GM12878 (cell line): ENCODE measurements around the gene ARHGEF17. TPM values are rescaled to one million over a fixed set of nuclear protein-coding genes. Genes with fewer than 3 reads are reported as not detected.

Source experiments
- ATAC-seq: fragments of 200-7000 bp; cut with Tn5 transposase; 3 replicates; pipeline ENCODE4 v1.9.1; 2020; ENCODE audit warnings: mild to moderate bottlenecking, moderate library complexity
- BruUV-seq: library from RNA; stranded (reverse); fragments of 400-500 nt; replicated peaks from 2 replicates; lab custom pipeline; 2021; lab: Mats Ljungman, UMichigan
- CTCF ChIA-PET: fragments of 300-600 bp; sonication (Branson Sonifier 250); formaldehyde crosslinking; extraction: SDS; loops from one replicate; lab custom pipeline; 2021; ENCODE audit warnings: inconsistent platforms; lab: Yijun Ruan, JAX
- POLR2A ChIA-PET: fragments of 350-600 bp; formaldehyde crosslinking; extraction: SDS; loops from one replicate; lab custom pipeline; 2021; ENCODE audit warnings: inconsistent platforms; lab: Charles Lee
- RAD21 ChIA-PET: fragments of 300-600 bp; sonication (Branson Sonifier 250); formaldehyde crosslinking; loops from one replicate; lab custom pipeline; 2023; ENCODE audit warnings: antibody characterized with exemption; ENCODE audit not compliant: unreplicated experiment; lab: Charles Lee
- SMC1A ChIA-PET: fragments of 300-600 bp; sonication (Branson Sonifier 250); formaldehyde crosslinking; loops from one replicate; lab custom pipeline; 2023; ENCODE audit not compliant: unreplicated experiment, uncharacterized antibody; lab: Charles Lee
- DNase-seq: peaks from one replicate; pipeline ENCODE4 v3.0.0-alpha.2; 2011; ENCODE audit warnings: low read depth, low spot score
- FAIRE-seq: peaks from 3 replicates; lab custom pipeline; 2011; peaks lifted over from hg19 to GRCh38; lab: Jason Lieb, UNC
- H2AFZ ChIP-seq: 2 replicates; pipeline ENCODE4 v1.6.0; 2011; ENCODE audit warnings: low read depth, low read length, control low read depth; ENCODE audit not compliant: control insufficient read depth
- H3K27ac ChIP-seq: 2 replicates; pipeline ENCODE4 v1.5.1; 2011; ENCODE audit warnings: control low read depth; ENCODE audit not compliant: control insufficient read depth, insufficient read depth
- H3K27me3 ChIP-seq, 2 experiments: replicated peaks in 1 of 2; 2 replicates each; pipeline versions ENCODE4 v1.6.0 to v1.6.1; 2011; ENCODE audit warnings: low read length in 1 of 2; ENCODE audit not compliant: control insufficient read depth in 2 of 2, insufficient read depth in 2 of 2
- H3K36me3 ChIP-seq, 2 experiments: 2 replicates each; pipeline ENCODE4 v1.5.1; 2011; ENCODE audit warnings: low read length in 1 of 2; ENCODE audit not compliant: control insufficient read depth in 2 of 2, insufficient read depth in 2 of 2
- H3K4me1 ChIP-seq: 2 replicates; pipeline ENCODE4 v1.6.1; 2011; ENCODE audit warnings: mild to moderate bottlenecking, low read length, moderate library complexity, mixed read lengths; ENCODE audit not compliant: control insufficient read depth, insufficient read depth
- H3K4me2 ChIP-seq: 2 replicates; pipeline ENCODE4 v1.6.0; 2011; ENCODE audit warnings: control low read depth; ENCODE audit not compliant: control insufficient read depth, insufficient read depth
- H3K4me3 ChIP-seq: fragments of 200-600 bp; sonication (generic); 2 replicates; pipeline ENCODE4 v1.5.1; 2016
- H3K79me2 ChIP-seq: 2 replicates; pipeline ENCODE4 v1.6.0; 2011; ENCODE audit warnings: low read length; ENCODE audit not compliant: control insufficient read depth, insufficient read depth
- H3K9ac ChIP-seq: 2 replicates; pipeline ENCODE4 v1.8.0; 2011; ENCODE audit warnings: low read length, control low read depth, mixed read lengths; ENCODE audit not compliant: control insufficient read depth, insufficient read depth
- H3K9me3 ChIP-seq: replicated peaks from 3 replicates; pipeline ENCODE4 v1.5.1; 2011; ENCODE audit warnings: mild to moderate bottlenecking, low read length; ENCODE audit not compliant: control insufficient read depth, insufficient read depth
- H4K20me1 ChIP-seq: 2 replicates; pipeline ENCODE4 v1.6.0; 2011; ENCODE audit not compliant: control insufficient read depth, insufficient read depth
- BCL11A ChIP-seq: IDR thresholded peaks from 2 replicates; pipeline ENCODE4 v1.6.1; 2011; ENCODE audit warnings: low read depth, low read length
- CBFB ChIP-seq: IDR thresholded peaks from 2 replicates; pipeline ENCODE4 v1.6.1; 2016; ENCODE audit warnings: antibody characterized with exemption, low read depth
- RELB ChIP-seq: fragments of 450-650 bp; IDR thresholded peaks from 2 replicates; pipeline ENCODE4 v1.6.1; 2017; ENCODE audit warnings: low read depth, mild to moderate bottlenecking, moderate library complexity
- TCF3 ChIP-seq: IDR thresholded peaks from 2 replicates; pipeline ENCODE4 v1.6.1; 2012; ENCODE audit warnings: low read depth, mild to moderate bottlenecking, low read length, borderline replicate concordance; ENCODE audit not compliant: insufficient read depth
- ZNF217 ChIP-seq: fragments of 450-650 bp; IDR thresholded peaks from 2 replicates; pipeline ENCODE4 v1.6.1; 2017; ENCODE audit warnings: antibody characterized with exemption, mild to moderate bottlenecking
- WGBS: methylation state at CpG from one replicate; pipeline ENCODE4 v1.1.6; 2016; ENCODE audit warnings: low lambda C conversion rate; ENCODE audit not compliant: insufficient replicate concordance, insufficient coverage; ENCODE audit errors: missing lambda C conversion rate; 5-methylcytosine and 5-hydroxymethylcytosine counted together
- in situ Hi-C: fragments of 300-500 bp; cut with MboI; formaldehyde crosslinking; loops from 9 replicates; pipeline ENCODE4 v1.14.3; 2018; ENCODE audit warnings: mixed read lengths
- intact Hi-C: fragments of 100-400 bp; cut with micrococcal nuclease; formaldehyde crosslinking; loops from one replicate; pipeline ENCODE4 v1.14.2; 2022; ENCODE audit not compliant: unreplicated experiment
- polyA plus RNA-seq, 11 experiments: library from polyadenylated mRNA; depleted of rRNA in 4 of 11; unstranded in 6 of 11; stranded (reverse) in 5 of 11; fragments of >200 nt; fragmentation: Nextera tagmentation in 4 of 11; fragmentation: Illumina TruSeq in 1 of 11; extraction: Ambion mirVana in 4 of 11; extraction: Trizol in 1 of 11; gene quantifications; 1 replicate in 1 of 11; 2 replicates in 10 of 11; pipeline versions ENCODE4 v1.2.1 to v1.2.3, GENCODE V29; 2011 to 2016; ENCODE audit warnings: inconsistent platforms in 2 of 11, missing spikeins in 2 of 11, low read depth in 1 of 11
- total RNA-seq, 4 experiments: library from RNA; depleted of rRNA in 3 of 4; stranded (reverse); fragments of >200 nt in 3 of 4; fragmentation: Illumina TruSeq in 1 of 4; extraction: Trizol in 1 of 4; gene quantifications; 2 replicates each; pipeline versions ENCODE4 v1.2.1 to v1.2.3, GENCODE V29; 2013 to 2021

The ARHGEF17 gene
- total and polyA plus RNA-seq, 10 of the 15 experiments (the other 5 are each of a cell fraction or from before 2014, with no cell fraction given): 0.15 to 11.0 (median 1.7) TPM

DNA sequence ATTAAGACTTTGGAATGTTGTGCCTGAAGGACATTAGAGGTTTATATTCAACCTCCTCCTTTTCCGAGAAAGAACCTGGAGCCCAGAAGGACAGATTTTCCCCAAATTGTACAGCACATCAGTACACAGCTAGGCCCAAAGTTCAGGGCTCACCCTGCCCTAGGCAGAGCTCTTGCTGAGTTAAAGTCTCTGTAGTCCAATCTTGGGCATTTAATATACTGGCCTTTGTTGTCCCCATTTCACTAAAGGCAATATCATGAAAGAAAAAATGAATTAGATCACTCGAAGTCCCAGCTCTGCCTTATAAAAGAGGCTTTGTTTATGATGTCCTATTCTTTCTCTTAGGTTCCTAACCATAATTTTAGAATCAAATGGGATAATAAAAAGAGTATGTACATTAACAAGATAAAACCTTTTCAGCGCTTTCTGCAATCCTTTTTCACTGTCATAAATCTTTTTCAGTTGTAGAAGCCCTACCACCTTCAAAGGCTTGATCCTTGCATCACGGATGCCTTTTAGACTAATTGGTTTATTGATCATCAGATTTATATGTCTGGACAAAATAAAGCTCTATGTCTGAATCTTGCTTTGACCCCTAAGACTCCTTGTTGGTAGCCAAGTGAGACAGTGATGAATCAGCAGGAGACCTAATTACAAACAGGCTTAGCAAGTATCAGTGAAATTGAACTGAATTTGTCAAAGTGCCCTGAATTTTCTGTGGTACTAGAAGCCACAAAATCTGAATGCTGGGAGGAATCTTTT lies 108.0 kb downstream of the ARHGEF17 start:
- TF ChIP-seq ZNF217: no peak
- no peak for TF ChIP-seq RELB
- TF ChIP-seq CBFB: no peak
- no peak for TF ChIP-seq BCL11A
- TF ChIP-seq TCF3: no peak
- Histone ChIP-seq H4K20me1 (no peaks in the 10 kb centered on the region), H3K4me3 (no peak overlapping the region), H3K9me3 (no peaks in the 10 kb centered on the region), H2AFZ (no peak overlapping the region), H3K4me2 (no peak overlapping the region), H3K27me3 (no peaks in the 10 kb centered on the region), H3K9ac (no peak overlapping the region), H3K79me2 (no peaks in the 10 kb centered on the region), H3K27ac (no peak overlapping the region; the same call in 1 of the 2 replicates), H3K36me3 (peaks cover 0 to 4% of the 10 kb centered on the region in 2 experiments; a peak in 2 of 4 replicates), H3K4me1 (peaks cover 9% of the 10 kb centered on the region; the same call in 1 of the 2 replicates)
- DNase-seq (no peak), FAIRE-seq (no peak), ATAC-seq (no peak)
- no TSS peak for BruUV-seq
- SMC1A ChIA-PET: interaction anchor here (1.1 to 2.6 kb wide), 13 partner anchors 7 to 231 kb away, joined by 3 to 17 read pairs (median 7); no protein-coding TSS in a partner anchor
- intact Hi-C loops (loop anchor here (5.0 kb wide), 1 partner anchor 246 kb away; no protein-coding TSS in a partner anchor), in situ Hi-C loops (no loop called here)
- RAD21 ChIA-PET: interaction anchor here (0.7 to 2.0 kb wide), 4 partner anchors 65 to 210 kb away, joined by 3 to 7 read pairs (median 4); no protein-coding TSS in a partner anchor
- WGBS: 78% methylated on average over 4 of the region's 4 CpGs
- POLR2A ChIA-PET: interaction anchor here (0.6 kb wide), 1 partner anchor 14 kb away, joined by 6 read pairs; no protein-coding TSS in a partner anchor
- CTCF ChIA-PET: interaction anchor here (0.7 to 3.8 kb wide), 9 partner anchors 8 to 245 kb away, joined by 3 to 22 read pairs (median 4); no protein-coding TSS in a partner anchor
